Body of pancreas (tissue), 4 donors: Measurements from ENCODE around the gene MTCH1. TPM values are rescaled to one million over a fixed set of nuclear protein-coding genes. Genes with fewer than 3 reads are reported as not detected.
A peak's percentile ranks its signal among the peaks of the same experiment; 100 is the strongest.

ENCODE experiments used
- ATAC-seq: fragments of 150-250 bp; one replicate; pipeline ENCODE4 v1.9.1; 2016
- DNase-seq, 4 donors: peaks; one replicate each; pipeline ENCODE4 v3.0.0-alpha.2; 2019
- H3K27ac ChIP-seq, 4 donors: fragments of 200-600 bp; sonication (generic); 1 replicate in 3 of 4; 2 replicates in 1 of 4; pipeline versions ENCODE4 v1.5.1 to v1.6.1; 2016 to 2019; ENCODE audit warnings: mild to moderate bottlenecking in 1 of 4, mixed read lengths in 1 of 4, moderate library complexity in 1 of 4
- H3K27me3 ChIP-seq, 2 donors: fragments of 200-600 bp; sonication (generic); one replicate each; pipeline ENCODE4 v1.6.0; 2016; ENCODE audit warnings: mild to moderate bottlenecking in 1 of 2
- H3K36me3 ChIP-seq, 2 donors: fragments of 200-600 bp; sonication (generic); replicated peaks in 1 of 2; 2 replicates each; pipeline ENCODE4 v1.5.1; 2016; ENCODE audit warnings: low read depth in 2 of 2; ENCODE audit not compliant: insufficient read depth in 1 of 2
- H3K4me1 ChIP-seq: fragments of 200-600 bp; sonication (generic); one replicate; pipeline ENCODE4 v1.6.0; 2016
- H3K4me3 ChIP-seq, 2 donors: fragments of 200-600 bp; sonication (generic); 1 replicate in 1 of 2; 2 replicates in 1 of 2; pipeline ENCODE4 v1.5.1; 2016 to 2019
- H3K9me3 ChIP-seq, 3 donors: fragments of 200-600 bp; sonication (generic); 1 replicate in 2 of 3; 2 replicates in 1 of 3; pipeline ENCODE4 v1.5.1; 2016
- CTCF ChIP-seq, 7 experiments: fragments of 450-650 bp in 4 of 7; fragments of 200-600 bp in 3 of 7; sonication (generic) in 3 of 7; IDR thresholded peaks; one replicate each; pipeline ENCODE4 v1.5.1; 2016 to 2019; ENCODE audit warnings: antibody characterized with exemption in 7 of 7
- POLR2A ChIP-seq, 3 donors: fragments of 450-650 bp; IDR thresholded peaks; one replicate each; pipeline ENCODE4 v1.6.1; 2016; ENCODE audit warnings: antibody characterized with exemption in 3 of 3, mild to moderate bottlenecking in 2 of 3
- WGBS, 2 donors: methylation state at CpG; one replicate each; pipeline ENCODE4 v1.1.5; 2017; 5-methylcytosine and 5-hydroxymethylcytosine counted together
- intact Hi-C: fragments of 100-400 bp; cut with DNase I; formaldehyde crosslinking; loops from one replicate; pipeline ENCODE4 v1.15.1; 2023
- total RNA-seq, 2 donors: library from RNA; depleted of rRNA; stranded (reverse); fragments of >200 nt; gene quantifications; one replicate each; pipeline ENCODE4 v1.1.0, GENCODE V29; 2016

MTCH1 gene
- total RNA-seq, 2 donors from 2014 or later: 152 to 198 TPM

- no peak overlapping the region for H3K4me3 ChIP-seq
- TF ChIP-seq CTCF (IDR thresholded peaks at IDR 0.05) (no peak), POLR2A (IDR thresholded peaks at IDR 0.05) (no peak)
- peaks cover 15% of the 10 kb centered on the region for H3K4me1 ChIP-seq
- intact Hi-C loops: loop anchor here (10.0 kb wide), 1 partner anchor 239 kb away; no protein-coding TSS in a partner anchor
- no peaks in the 10 kb centered on the region for H3K27me3 ChIP-seq
- DNase-seq (no peak), ATAC-seq (no peak)
- H3K27ac ChIP-seq: no peak overlapping the region
- 87 to 90% methylated on average over 17 to 18 of the region's 21 CpGs for WGBS, 2 donors
- H3K36me3 ChIP-seq: no peaks in the 10 kb centered on the region
- H3K9me3 ChIP-seq: no peaks in the 10 kb centered on the region
Measured at GRCh38 chr6:37013516-37014491, 27.8 kb upstream of the MTCH1 start.

- Histone ChIP-seq H3K9me3 (no peaks in the 10 kb centered on the region), H3K36me3 (no peaks in the 10 kb centered on the region), H3K27ac (peak overlapping the region in 2 of 4 donors; percentile 35 to 46), H3K4me3 (no peak overlapping the region), H3K27me3 (no peaks in the 10 kb centered on the region), H3K4me1 (peaks cover 3% of the 10 kb centered on the region)
- TF ChIP-seq CTCF (IDR thresholded peaks at IDR 0.05): no peak
- TF ChIP-seq POLR2A (IDR thresholded peaks at IDR 0.05): no peak
- intact Hi-C loops: loop anchor here (10.0 kb wide), 1 partner anchor 237 kb away; no protein-coding TSS in a partner anchor
- DNase-seq (peak in 2 of 4 donors; percentile 19 to 20), ATAC-seq (peak; percentile 43)
- WGBS, 2 donors: 71 to 77% methylated on average over 8 to 11 of the region's 11 CpGs
Measured at GRCh38 chr6:37011656-37012378, 25.8 kb upstream of the MTCH1 start.

- Histone ChIP-seq H3K36me3 (no peaks in the 10 kb centered on the region), H3K4me3 (no peak overlapping the region), H3K9me3 (no peaks in the 10 kb centered on the region), H3K27ac (no peak overlapping the region), H3K4me1 (peaks cover 3% of the 10 kb centered on the region), H3K27me3 (no peaks in the 10 kb centered on the region)
- intact Hi-C loops: loop anchor here (10.0 kb wide), 1 partner anchor 236 kb away; no protein-coding TSS in a partner anchor
- ATAC-seq: no peak
- DNase-seq: no peak
- no peak for TF ChIP-seq CTCF (IDR thresholded peaks at IDR 0.05)
- no peak for TF ChIP-seq POLR2A (IDR thresholded peaks at IDR 0.05)
- 92 to 100% methylated on average over 3 to 10 of the region's 10 CpGs for WGBS, 2 donors
Measured at GRCh38 chr6:37010402-37010892, 24.5 kb upstream of the MTCH1 start.

GRCh38 chr6:37008484-37009465 is 22.8 kb upstream of the MTCH1 start:
- Histone ChIP-seq H3K4me3 (no peak overlapping the region), H3K27ac (no peak overlapping the region), H3K9me3 (no peaks in the 10 kb centered on the region), H3K36me3 (no peaks in the 10 kb centered on the region), H3K4me1 (peaks cover 3% of the 10 kb centered on the region), H3K27me3 (no peaks in the 10 kb centered on the region)
- DNase-seq: peak in 1 of 4 donors; percentile 25
- intact Hi-C loops: no loop called here
- 85 to 95% methylated on average over 12 to 15 of the region's 15 CpGs for WGBS, 2 donors
- ATAC-seq: no peak
- no peak for TF ChIP-seq POLR2A (IDR thresholded peaks at IDR 0.05)
- no peak for TF ChIP-seq CTCF (IDR thresholded peaks at IDR 0.05)
